NCI-H226 (cell line): ENCODE results near the gene MIOX.

ENCODE experiments used
- DNase-seq: peaks from one replicate; pipeline ENCODE4 v3.0.0-alpha.2; 2015

Gene MIOX

GRCh38 chr22:50456026-50456425 lies 30.6 kb upstream of the MIOX start:
- no peak for DNase-seq

- no peak for DNase-seq
Observed at GRCh38 chr22:50456466-50457234, 30.0 kb upstream of the MIOX start.

GRCh38 chr22:50459016-50459415 lies 27.6 kb upstream of the MIOX start:
- DNase-seq = no peak

GRCh38 chr22:50459496-50460140 lies 27.0 kb upstream of the MIOX start:
- DNase-seq = no peak

- no peak for DNase-seq
Observed at GRCh38 chr22:50460938-50461337, 25.7 kb upstream of the MIOX start.

- DNase-seq = no peak
Observed at GRCh38 chr22:50461536-50461935, 25.1 kb upstream of the MIOX start.

- DNase-seq = no peak
Observed at GRCh38 chr22:50461979-50462540, 24.6 kb upstream of the MIOX start.

GRCh38 chr22:50463188-50463900 lies 23.3 kb upstream of the MIOX start:
- DNase-seq = no peak

- DNase-seq = no peak
Observed at GRCh38 chr22:50464451-50464850, 22.2 kb upstream of the MIOX start.

GRCh38 chr22:50465066-50465930 lies 21.4 kb upstream of the MIOX start:
- DNase-seq = no peak

- no peak for DNase-seq
Observed at GRCh38 chr22:50467341-50467740, 19.3 kb upstream of the MIOX start.

- DNase-seq = no peak
Observed at GRCh38 chr22:50467773-50468440, 18.8 kb upstream of the MIOX start.

GRCh38 chr22:50468626-50469025 lies 18.0 kb upstream of the MIOX start:
- DNase-seq = no peak

- peak; percentile 65 for DNase-seq
Observed at GRCh38 chr22:50469377-50470305, 17.0 kb upstream of the MIOX start.

GRCh38 chr22:50470491-50470890 lies 16.2 kb upstream of the MIOX start:
- no peak for DNase-seq

- no peak for DNase-seq
Observed at GRCh38 chr22:50471197-50471847, 15.3 kb upstream of the MIOX start.

- no peak for DNase-seq
Observed at GRCh38 chr22:50471962-50472361, 14.7 kb upstream of the MIOX start.

GRCh38 chr22:50473088-50473487 lies 13.6 kb upstream of the MIOX start:
- DNase-seq = no peak

- no peak for DNase-seq
Observed at GRCh38 chr22:50473855-50474671, 12.6 kb upstream of the MIOX start.
